Liver (tissue), 9 donors: Measurements from ENCODE around the gene UBXN1. TPM values are rescaled to one million over a fixed set of nuclear protein-coding genes. Genes with fewer than 3 reads are reported as not detected.

Experiments
- DNase-seq: peaks from one replicate; pipeline ENCODE4 v3.0.0-alpha.2; 2017; ENCODE audit warnings: low spot score
- H3K27ac ChIP-seq, 2 donors: one replicate each; pipeline ENCODE4 v1.7.0; 2013; ENCODE audit warnings: inconsistent platforms in 2 of 2, low read length in 2 of 2, control low read depth in 1 of 2, low read depth in 1 of 2, mild to moderate bottlenecking in 1 of 2
- H3K27me3 ChIP-seq, 4 donors: one replicate each; pipeline versions ENCODE4 v1.6.1 to v1.7.0; 2013; ENCODE audit warnings: low read length in 3 of 4, inconsistent platforms in 1 of 4, mild to moderate bottlenecking in 1 of 4, moderate library complexity in 1 of 4; ENCODE audit not compliant: control insufficient read depth in 4 of 4, insufficient read depth in 4 of 4
- H3K36me3 ChIP-seq, 4 donors: one replicate each; pipeline versions ENCODE4 v1.6.1 to v1.7.0; 2013; ENCODE audit warnings: low read length in 3 of 4, mild to moderate bottlenecking in 3 of 4, low read depth in 1 of 4, moderate library complexity in 1 of 4; ENCODE audit not compliant: control insufficient read depth in 4 of 4, insufficient read depth in 3 of 4
- H3K4me1 ChIP-seq, 4 donors: one replicate each; pipeline versions ENCODE4 v1.6.1 to v1.7.0; 2013; ENCODE audit warnings: low read length in 3 of 4, mild to moderate bottlenecking in 3 of 4, moderate library complexity in 1 of 4; ENCODE audit not compliant: control insufficient read depth in 4 of 4, insufficient read depth in 4 of 4
- H3K4me3 ChIP-seq, 3 donors: one replicate each; pipeline versions ENCODE4 v1.6.1 to v1.7.0; 2013; ENCODE audit warnings: low read length in 3 of 3, control low read depth in 1 of 3, low read depth in 1 of 3, mild to moderate bottlenecking in 1 of 3
- H3K9ac ChIP-seq, 2 donors: one replicate each; pipeline ENCODE4 v1.7.0; 2013; ENCODE audit warnings: low read length in 2 of 2, mild to moderate bottlenecking in 2 of 2, moderate library complexity in 2 of 2, control low read depth in 1 of 2, low read depth in 1 of 2
- H3K9me3 ChIP-seq, 4 donors: one replicate each; pipeline versions ENCODE4 v1.6.1 to v1.7.0; 2013; ENCODE audit warnings: low read length in 3 of 4; ENCODE audit not compliant: control insufficient read depth in 4 of 4
- EGR1 ChIP-seq, 2 donors: IDR thresholded peaks; 2 replicates each; pipeline ENCODE4 v1.6.1; 2016 to 2018; ENCODE audit warnings: antibody characterized with exemption in 2 of 2, low read depth in 2 of 2
- FOXA1 ChIP-seq: IDR thresholded peaks from 2 replicates; pipeline ENCODE4 v1.6.1; 2016; ENCODE audit warnings: antibody characterized with exemption
- FOXA2 ChIP-seq: IDR thresholded peaks from 2 replicates; pipeline ENCODE4 v1.6.1; 2016; ENCODE audit warnings: antibody characterized with exemption
- GABPA ChIP-seq, 2 donors: IDR thresholded peaks in 1 of 2; conservative IDR thresholded peaks in 1 of 2; 2 replicates each; pipeline ENCODE4 v1.6.1; 2016; ENCODE audit warnings: antibody characterized with exemption in 2 of 2, mild to moderate bottlenecking in 1 of 2, moderate library complexity in 1 of 2
- HNF4A ChIP-seq, 2 donors: conservative IDR thresholded peaks; 2 replicates each; pipeline ENCODE4 v1.6.1; 2016; ENCODE audit warnings: antibody characterized with exemption in 2 of 2, mild to moderate bottlenecking in 2 of 2
- HNF4G ChIP-seq: IDR thresholded peaks from 2 replicates; pipeline ENCODE4 v1.6.1; 2016; ENCODE audit warnings: antibody characterized with exemption
- JUND ChIP-seq, 2 donors: IDR thresholded peaks; 2 replicates each; pipeline ENCODE4 v1.6.1; 2016; ENCODE audit warnings: antibody characterized with exemption in 2 of 2
- MAX ChIP-seq: IDR thresholded peaks from 2 replicates; pipeline ENCODE4 v1.6.1; 2016; ENCODE audit warnings: antibody characterized with exemption
- NR2F2 ChIP-seq: IDR thresholded peaks from 2 replicates; pipeline ENCODE4 v1.6.1; 2016; ENCODE audit warnings: antibody characterized with exemption
- RAD21 ChIP-seq, 2 donors: IDR thresholded peaks; 2 replicates each; pipeline ENCODE4 v1.6.1; 2016; ENCODE audit warnings: antibody characterized with exemption in 2 of 2, mild to moderate bottlenecking in 2 of 2
- RXRA ChIP-seq, 2 donors: IDR thresholded peaks; 2 replicates each; pipeline ENCODE4 v1.6.1; 2017 to 2018; ENCODE audit warnings: antibody characterized with exemption in 2 of 2, mild to moderate bottlenecking in 1 of 2
- SP1 ChIP-seq: IDR thresholded peaks from 2 replicates; pipeline ENCODE4 v1.6.1; 2018; ENCODE audit warnings: antibody characterized with exemption, mild to moderate bottlenecking
- TAF1 ChIP-seq: conservative IDR thresholded peaks from 2 replicates; pipeline ENCODE4 v1.6.1; 2016; ENCODE audit warnings: antibody characterized with exemption, mild to moderate bottlenecking
- YY1 ChIP-seq: IDR thresholded peaks from 2 replicates; pipeline ENCODE4 v1.6.1; 2016; ENCODE audit warnings: antibody characterized with exemption, mild to moderate bottlenecking
- WGBS: extraction: QIAGEN DNeasy Blood & Tissue Kit; methylation state at CpG from one replicate; pipeline ENCODE4 v1.1.7; 2013; 5-methylcytosine and 5-hydroxymethylcytosine counted together
- polyA plus RNA-seq, 2 donors: library from polyadenylated mRNA; stranded (reverse) in 1 of 2; unstranded in 1 of 2; fragments of 200-250 nt in 1 of 2; fragments of >200 nt in 1 of 2; fragmentation: Nextera tagmentation in 1 of 2; extraction: Ambion mirVana in 1 of 2; gene quantifications; one replicate each; pipeline versions ENCODE4 v1.2.1 to v1.2.3, GENCODE V29; 2013 to 2015
- total RNA-seq, 2 donors: library from RNA; depleted of rRNA; stranded (reverse); fragments of >200 nt; gene quantifications; one replicate each; pipeline ENCODE4 v1.2.3, GENCODE V29; 2014
- TF ChIP-seq, protein P1 (sequence below): fragments of 150-350 bp; IDR thresholded peaks from 2 replicates; pipeline ENCODE4 v1.5.1; 2017; ENCODE audit warnings: improper control_type of control experiment, low read depth, low read length; ENCODE audit not compliant: missing input control
- TF ChIP-seq, protein P2 (sequence below): IDR thresholded peaks from 2 replicates; pipeline ENCODE4 v1.6.1; 2016; ENCODE audit warnings: antibody characterized with exemption
- TF ChIP-seq, protein P3 (sequence below): IDR thresholded peaks from 2 replicates; pipeline ENCODE4 v1.6.1; 2016; ENCODE audit warnings: antibody characterized with exemption
- TF ChIP-seq, protein P4 (sequence below): IDR thresholded peaks from 2 replicates; pipeline ENCODE4 v1.6.1; 2016; ENCODE audit warnings: antibody characterized with exemption, mild to moderate bottlenecking
- donor health status: healthy.
- donor health status: healthy.
- donor health status: healthy.
- donor health status: healthy.
- donor health status: healthy.

Gene UBXN1
- total and polyA plus RNA-seq, 4 donors: 31.4 to 45.7 (median 41.2) TPM

DNA sequence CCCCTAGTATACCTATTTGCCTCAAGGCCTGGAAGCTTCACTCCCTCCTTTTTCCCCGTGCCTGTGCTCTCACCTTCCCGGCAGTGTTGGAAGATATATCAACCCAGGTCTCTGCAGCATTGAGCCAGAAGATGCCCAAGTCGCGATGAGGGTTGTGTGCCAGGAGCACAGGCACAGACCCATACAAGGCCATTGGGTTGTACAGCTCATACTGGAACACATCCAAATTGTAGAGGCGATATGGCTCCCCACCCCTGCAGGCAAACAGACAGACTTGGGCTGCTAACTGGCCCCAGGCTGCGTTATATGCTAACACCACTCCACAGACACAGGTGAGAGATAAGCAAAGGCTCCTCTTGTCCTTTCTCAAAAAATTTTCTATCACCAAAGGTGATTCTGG lies 46.4 kb downstream of the UBXN1 start:
- H3K4me3 ChIP-seq: no peak overlapping the region
- H3K27ac ChIP-seq: no peak overlapping the region
- H3K4me1 ChIP-seq: no peaks in the 10 kb centered on the region
- H3K9ac ChIP-seq: no peak overlapping the region
- no peak for DNase-seq
- no peaks in the 10 kb centered on the region for H3K9me3 ChIP-seq
- WGBS: 86% methylated on average over 6 of the region's 6 CpGs
- TF ChIP-seq EGR1 (IDR thresholded peaks at IDR 0.05; ENCODE audit: low read depth in 2 of 2) (no peak), MAX (no peak), YY1 (no peak), HNF4A (conservative IDR thresholded peaks at IDR 0.05) (no peak)
- TF ChIP-seq, protein P1, sequence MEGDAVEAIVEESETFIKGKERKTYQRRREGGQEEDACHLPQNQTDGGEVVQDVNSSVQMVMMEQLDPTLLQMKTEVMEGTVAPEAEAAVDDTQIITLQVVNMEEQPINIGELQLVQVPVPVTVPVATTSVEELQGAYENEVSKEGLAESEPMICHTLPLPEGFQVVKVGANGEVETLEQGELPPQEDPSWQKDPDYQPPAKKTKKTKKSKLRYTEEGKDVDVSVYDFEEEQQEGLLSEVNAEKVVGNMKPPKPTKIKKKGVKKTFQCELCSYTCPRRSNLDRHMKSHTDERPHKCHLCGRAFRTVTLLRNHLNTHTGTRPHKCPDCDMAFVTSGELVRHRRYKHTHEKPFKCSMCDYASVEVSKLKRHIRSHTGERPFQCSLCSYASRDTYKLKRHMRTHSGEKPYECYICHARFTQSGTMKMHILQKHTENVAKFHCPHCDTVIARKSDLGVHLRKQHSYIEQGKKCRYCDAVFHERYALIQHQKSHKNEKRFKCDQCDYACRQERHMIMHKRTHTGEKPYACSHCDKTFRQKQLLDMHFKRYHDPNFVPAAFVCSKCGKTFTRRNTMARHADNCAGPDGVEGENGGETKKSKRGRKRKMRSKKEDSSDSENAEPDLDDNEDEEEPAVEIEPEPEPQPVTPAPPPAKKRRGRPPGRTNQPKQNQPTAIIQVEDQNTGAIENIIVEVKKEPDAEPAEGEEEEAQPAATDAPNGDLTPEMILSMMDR: no peak
- TF ChIP-seq, protein P2, sequence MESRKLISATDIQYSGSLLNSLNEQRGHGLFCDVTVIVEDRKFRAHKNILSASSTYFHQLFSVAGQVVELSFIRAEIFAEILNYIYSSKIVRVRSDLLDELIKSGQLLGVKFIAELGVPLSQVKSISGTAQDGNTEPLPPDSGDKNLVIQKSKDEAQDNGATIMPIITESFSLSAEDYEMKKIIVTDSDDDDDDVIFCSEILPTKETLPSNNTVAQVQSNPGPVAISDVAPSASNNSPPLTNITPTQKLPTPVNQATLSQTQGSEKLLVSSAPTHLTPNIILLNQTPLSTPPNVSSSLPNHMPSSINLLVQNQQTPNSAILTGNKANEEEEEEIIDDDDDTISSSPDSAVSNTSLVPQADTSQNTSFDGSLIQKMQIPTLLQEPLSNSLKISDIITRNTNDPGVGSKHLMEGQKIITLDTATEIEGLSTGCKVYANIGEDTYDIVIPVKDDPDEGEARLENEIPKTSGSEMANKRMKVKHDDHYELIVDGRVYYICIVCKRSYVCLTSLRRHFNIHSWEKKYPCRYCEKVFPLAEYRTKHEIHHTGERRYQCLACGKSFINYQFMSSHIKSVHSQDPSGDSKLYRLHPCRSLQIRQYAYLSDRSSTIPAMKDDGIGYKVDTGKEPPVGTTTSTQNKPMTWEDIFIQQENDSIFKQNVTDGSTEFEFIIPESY: no peak
- peaks cover 40 to 78% (median 74%) of the 10 kb centered on the region in 4 donors for H3K36me3 ChIP-seq
- no peaks in the 10 kb centered on the region for H3K27me3 ChIP-seq

DNA sequence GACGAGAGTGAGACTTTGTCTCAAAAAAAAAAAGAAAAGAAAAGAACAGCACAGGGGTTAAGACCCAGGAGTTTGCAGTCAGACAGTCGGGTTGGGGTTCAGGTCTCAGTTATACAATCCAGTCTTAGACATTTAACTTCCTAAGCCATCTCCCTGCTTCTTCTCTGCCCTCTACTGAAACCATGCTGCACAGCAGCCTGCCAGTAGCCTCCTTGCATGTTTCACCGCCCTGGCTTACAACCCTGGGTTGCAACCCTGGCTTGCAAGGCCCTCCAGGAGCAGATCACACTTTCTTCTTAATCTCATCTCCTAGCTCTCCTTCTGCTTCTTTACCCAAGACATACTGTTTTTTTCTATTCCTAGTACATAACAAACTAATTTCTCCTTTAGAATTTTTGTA lies 51.2 kb downstream of the UBXN1 start:
- TF ChIP-seq GABPA (IDR thresholded peaks at IDR 0.05 in 1 of 2, conservative IDR thresholded peaks at IDR 0.05 in 1 of 2): no peak
- TF ChIP-seq RXRA (IDR thresholded peaks at IDR 0.05): no peak
- no peak for TF ChIP-seq JUND (IDR thresholded peaks at IDR 0.05)
- TF ChIP-seq MAX: no peak
- TF ChIP-seq RAD21 (IDR thresholded peaks at IDR 0.05): no peak
- TF ChIP-seq HNF4A (conservative IDR thresholded peaks at IDR 0.05): no peak
- TF ChIP-seq, protein P3, sequence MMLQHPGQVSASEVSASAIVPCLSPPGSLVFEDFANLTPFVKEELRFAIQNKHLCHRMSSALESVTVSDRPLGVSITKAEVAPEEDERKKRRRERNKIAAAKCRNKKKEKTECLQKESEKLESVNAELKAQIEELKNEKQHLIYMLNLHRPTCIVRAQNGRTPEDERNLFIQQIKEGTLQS: no peak
- no peak for TF ChIP-seq EGR1 (IDR thresholded peaks at IDR 0.05; ENCODE audit: low read depth in 2 of 2)
- no peak for TF ChIP-seq SP1
- no peak for TF ChIP-seq HNF4G
- TF ChIP-seq, protein P1: no peak
- TF ChIP-seq NR2F2: no peak
- TF ChIP-seq, protein P4, sequence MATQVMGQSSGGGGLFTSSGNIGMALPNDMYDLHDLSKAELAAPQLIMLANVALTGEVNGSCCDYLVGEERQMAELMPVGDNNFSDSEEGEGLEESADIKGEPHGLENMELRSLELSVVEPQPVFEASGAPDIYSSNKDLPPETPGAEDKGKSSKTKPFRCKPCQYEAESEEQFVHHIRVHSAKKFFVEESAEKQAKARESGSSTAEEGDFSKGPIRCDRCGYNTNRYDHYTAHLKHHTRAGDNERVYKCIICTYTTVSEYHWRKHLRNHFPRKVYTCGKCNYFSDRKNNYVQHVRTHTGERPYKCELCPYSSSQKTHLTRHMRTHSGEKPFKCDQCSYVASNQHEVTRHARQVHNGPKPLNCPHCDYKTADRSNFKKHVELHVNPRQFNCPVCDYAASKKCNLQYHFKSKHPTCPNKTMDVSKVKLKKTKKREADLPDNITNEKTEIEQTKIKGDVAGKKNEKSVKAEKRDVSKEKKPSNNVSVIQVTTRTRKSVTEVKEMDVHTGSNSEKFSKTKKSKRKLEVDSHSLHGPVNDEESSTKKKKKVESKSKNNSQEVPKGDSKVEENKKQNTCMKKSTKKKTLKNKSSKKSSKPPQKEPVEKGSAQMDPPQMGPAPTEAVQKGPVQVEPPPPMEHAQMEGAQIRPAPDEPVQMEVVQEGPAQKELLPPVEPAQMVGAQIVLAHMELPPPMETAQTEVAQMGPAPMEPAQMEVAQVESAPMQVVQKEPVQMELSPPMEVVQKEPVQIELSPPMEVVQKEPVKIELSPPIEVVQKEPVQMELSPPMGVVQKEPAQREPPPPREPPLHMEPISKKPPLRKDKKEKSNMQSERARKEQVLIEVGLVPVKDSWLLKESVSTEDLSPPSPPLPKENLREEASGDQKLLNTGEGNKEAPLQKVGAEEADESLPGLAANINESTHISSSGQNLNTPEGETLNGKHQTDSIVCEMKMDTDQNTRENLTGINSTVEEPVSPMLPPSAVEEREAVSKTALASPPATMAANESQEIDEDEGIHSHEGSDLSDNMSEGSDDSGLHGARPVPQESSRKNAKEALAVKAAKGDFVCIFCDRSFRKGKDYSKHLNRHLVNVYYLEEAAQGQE: no peak
- TF ChIP-seq YY1: no peak
- no peak for TF ChIP-seq TAF1
- TF ChIP-seq, protein P2: no peak
- no peak for TF ChIP-seq FOXA1
- TF ChIP-seq FOXA2: no peak

More for the DNA sequence above, 51.2 kb downstream of the UBXN1 start:
- H3K9me3 ChIP-seq: no peaks in the 10 kb centered on the region
- 90% methylated on average over 3 of the region's 3 CpGs for WGBS
- no peak overlapping the region for H3K9ac ChIP-seq
- H3K4me1 ChIP-seq: peaks cover 0 to under 1% (median 0%) of the 10 kb centered on the region in 4 donors
- H3K27ac ChIP-seq: no peak overlapping the region
- no peak overlapping the region for H3K4me3 ChIP-seq
- peaks cover 36 to 73% (median 68%) of the 10 kb centered on the region in 4 donors for H3K36me3 ChIP-seq
- no peaks in the 10 kb centered on the region for H3K27me3 ChIP-seq
- no peak for DNase-seq
